ENCODE measurements around the gene CEL. TPM values are rescaled to one million over a fixed set of nuclear protein-coding genes. Genes with fewer than 3 reads are reported as not detected.

CEL gene
- total RNA-seq, 1 experiment from 2014 or later = 2.8 TPM

- H3K4me1 ChIP-seq (ENCODE audit: insufficient read depth, low read length, poor library complexity, severe bottlenecking) = peaks cover 31% of the 10 kb centered on the region
- TF ChIP-seq, protein P1, sequence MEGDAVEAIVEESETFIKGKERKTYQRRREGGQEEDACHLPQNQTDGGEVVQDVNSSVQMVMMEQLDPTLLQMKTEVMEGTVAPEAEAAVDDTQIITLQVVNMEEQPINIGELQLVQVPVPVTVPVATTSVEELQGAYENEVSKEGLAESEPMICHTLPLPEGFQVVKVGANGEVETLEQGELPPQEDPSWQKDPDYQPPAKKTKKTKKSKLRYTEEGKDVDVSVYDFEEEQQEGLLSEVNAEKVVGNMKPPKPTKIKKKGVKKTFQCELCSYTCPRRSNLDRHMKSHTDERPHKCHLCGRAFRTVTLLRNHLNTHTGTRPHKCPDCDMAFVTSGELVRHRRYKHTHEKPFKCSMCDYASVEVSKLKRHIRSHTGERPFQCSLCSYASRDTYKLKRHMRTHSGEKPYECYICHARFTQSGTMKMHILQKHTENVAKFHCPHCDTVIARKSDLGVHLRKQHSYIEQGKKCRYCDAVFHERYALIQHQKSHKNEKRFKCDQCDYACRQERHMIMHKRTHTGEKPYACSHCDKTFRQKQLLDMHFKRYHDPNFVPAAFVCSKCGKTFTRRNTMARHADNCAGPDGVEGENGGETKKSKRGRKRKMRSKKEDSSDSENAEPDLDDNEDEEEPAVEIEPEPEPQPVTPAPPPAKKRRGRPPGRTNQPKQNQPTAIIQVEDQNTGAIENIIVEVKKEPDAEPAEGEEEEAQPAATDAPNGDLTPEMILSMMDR (conservative IDR thresholded peaks at IDR 0.05; ENCODE audit: low read depth, low read length) = no peak
- TF ChIP-seq EZH2 (IDR thresholded peaks at IDR 0.05; ENCODE audit: borderline replicate concordance, low read depth, low read length, poor library complexity, severe bottlenecking) = no peak
- ChIA-PET CTCF (no interaction called here), POLR2A (ENCODE audit: low non-redundant PET) (no interaction called here)
- no TSS peak for BruUV-seq (replicated peaks)
- H3K9me3 ChIP-seq (ENCODE audit: low read depth, low read length, poor library complexity, severe bottlenecking) = no peaks in the 10 kb centered on the region
- H3K27ac ChIP-seq (ENCODE audit: low read depth, low read length, poor library complexity, severe bottlenecking) = peak overlapping the region; percentile 80
- H3K36me3 ChIP-seq (ENCODE audit: insufficient read depth, low read length, poor library complexity, severe bottlenecking) = no peaks in the 10 kb centered on the region
- H3K4me3 ChIP-seq (ENCODE audit: low read depth, low read length, poor library complexity, severe bottlenecking) = peak overlapping the region; percentile 65
- no peak for DNase-seq (ENCODE audit: low spot score)
- H3K27me3 ChIP-seq (replicated peaks; ENCODE audit: insufficient read depth, low read depth, low read length, poor library complexity) = no peaks in the 10 kb centered on the region
- intact Hi-C loops (cut with micrococcal nuclease; ENCODE audit: unreplicated experiment) = loop anchor here (10.0 kb wide), 1 partner anchor 945 kb away; the partner anchor contains the start of gene BRD3
These were observed 58.2 kb downstream of the CEL start for GRCh38 chr9:133119846-133120500.

- H3K36me3 ChIP-seq (ENCODE audit: insufficient read depth, low read length, poor library complexity, severe bottlenecking) = no peaks in the 10 kb centered on the region
- peak; percentile 21 for DNase-seq (ENCODE audit: low spot score)
- ChIA-PET POLR2A (ENCODE audit: low non-redundant PET) (no interaction called here), CTCF (no interaction called here)
- TF ChIP-seq EZH2 (IDR thresholded peaks at IDR 0.05; ENCODE audit: borderline replicate concordance, low read depth, low read length, poor library complexity, severe bottlenecking) = no peak
- TF ChIP-seq, protein P1 (conservative IDR thresholded peaks at IDR 0.05; ENCODE audit: low read depth, low read length) = no peak
- H3K4me3 ChIP-seq (ENCODE audit: low read depth, low read length, poor library complexity, severe bottlenecking) = peak overlapping the region; percentile 65
- H3K9me3 ChIP-seq (ENCODE audit: low read depth, low read length, poor library complexity, severe bottlenecking) = no peaks in the 10 kb centered on the region
- intact Hi-C loops (cut with micrococcal nuclease; ENCODE audit: unreplicated experiment) = loop anchor here (10.0 kb wide), 1 partner anchor 944 kb away; the partner anchor contains the start of gene BRD3
- H3K27ac ChIP-seq (ENCODE audit: low read depth, low read length, poor library complexity, severe bottlenecking) = peak overlapping the region; percentile 80
- peaks cover 24% of the 10 kb centered on the region for H3K4me1 ChIP-seq (ENCODE audit: insufficient read depth, low read length, poor library complexity, severe bottlenecking)
- BruUV-seq (replicated peaks) = no TSS peak
- no peaks in the 10 kb centered on the region for H3K27me3 ChIP-seq (replicated peaks; ENCODE audit: insufficient read depth, low read depth, low read length, poor library complexity)
These were observed 58.9 kb downstream of the CEL start for GRCh38 chr9:133120501-133121197.

Small RNAs within 50 kb of the gene (microRNA-seq; reads per million reads assigned to microRNA genes)
- gene MIR6877 = 22.4 reads per million, percentile 44 among the genes with 10 or more reads in this experiment

Other genes with a start within 250 kb of the CEL start
- 0.92 TPM in 1 of 2 replicates, not detected in the other for gene AK8, start 183.7 kb upstream of the CEL start, total RNA-seq (2021)
- 2.1 and 4.3 TPM in 2 replicates for gene SPACA9, start 183.1 kb upstream of the CEL start, total RNA-seq (2021)
- 40.9 and 42.5 TPM in 2 replicates for gene TSC1, start 117.4 kb upstream of the CEL start, total RNA-seq (2021)
- not detected in 2 replicates for gene GFI1B, start 83.3 kb upstream of the CEL start, total RNA-seq (2021)
- 98.1 and 99.9 TPM in 2 replicates for gene GTF3C5, start 31.0 kb upstream of the CEL start, total RNA-seq (2021)
- 40.1 and 42.3 TPM in 2 replicates for gene RALGDS, start 59.3 kb downstream of the CEL start, total RNA-seq (2021)
- 1.8 and 2.6 TPM in 2 replicates for gene GBGT1, start 101.9 kb downstream of the CEL start, total RNA-seq (2021)
- not detected in 2 replicates for gene OBP2B, start 147.3 kb downstream of the CEL start, total RNA-seq (2021)
- gene ABO, start 213.2 kb downstream of the CEL start, total RNA-seq (2021) = not detected in 2 replicates

Measured in A673 (cell line).